ENCODE results near the gene SKA2.
"Not testable (repeated sequence)": the region's sequence is repeated elsewhere in the genome, so short reads cannot be mapped to it uniquely, and the experiment has no call there.

Gene SKA2

DNA sequence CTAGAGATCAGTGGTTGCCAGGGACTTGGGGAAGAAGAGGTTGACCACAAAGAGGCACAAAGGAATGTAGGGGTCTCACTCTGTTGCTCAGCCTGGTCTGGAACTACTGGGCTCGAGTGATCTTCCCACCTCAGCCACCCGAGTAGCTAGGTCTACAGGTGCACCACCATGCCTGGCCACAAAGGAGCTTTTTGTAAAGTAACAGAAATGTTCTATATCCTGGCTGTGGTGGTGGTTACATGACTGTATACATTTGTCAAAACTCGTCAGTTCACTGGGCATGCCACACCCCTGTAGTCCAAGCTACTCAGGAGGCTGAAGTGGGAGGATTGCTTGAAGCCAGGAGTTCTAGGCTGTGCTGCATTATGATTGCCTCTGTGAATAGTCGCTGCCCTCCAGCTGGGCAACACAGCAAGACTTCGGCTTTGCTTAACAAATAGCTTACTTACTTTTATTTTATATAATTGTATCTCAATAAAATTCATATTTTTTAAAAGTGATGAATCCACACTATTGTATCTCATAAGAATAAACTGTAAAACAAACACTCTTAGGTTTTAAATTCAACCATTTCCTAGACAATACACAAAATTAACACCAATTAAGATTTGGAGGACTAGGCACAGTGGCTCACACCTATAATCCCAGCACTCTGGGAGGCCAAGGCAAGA, 5.0 kb downstream of the SKA2 start:
- Histone ChIP-seq H3K4me3 (ENCODE audit: low read depth, low read length) (no peak overlapping the region), H3K27me3 (ENCODE audit: control insufficient read depth, insufficient read depth, low read length) (no peaks in the 10 kb centered on the region), H3K9me3 (ENCODE audit: control insufficient read depth, insufficient read depth, low read length) (no peaks in the 10 kb centered on the region), H3K36me3 (ENCODE audit: control insufficient read depth, insufficient read depth, low read length) (no peaks in the 10 kb centered on the region), H3K4me1 (ENCODE audit: control insufficient read depth, insufficient read depth, low read length) (peaks cover 14% of the 10 kb centered on the region), H3K9ac (ENCODE audit: low read depth, low read length) (no peak overlapping the region)

DNA sequence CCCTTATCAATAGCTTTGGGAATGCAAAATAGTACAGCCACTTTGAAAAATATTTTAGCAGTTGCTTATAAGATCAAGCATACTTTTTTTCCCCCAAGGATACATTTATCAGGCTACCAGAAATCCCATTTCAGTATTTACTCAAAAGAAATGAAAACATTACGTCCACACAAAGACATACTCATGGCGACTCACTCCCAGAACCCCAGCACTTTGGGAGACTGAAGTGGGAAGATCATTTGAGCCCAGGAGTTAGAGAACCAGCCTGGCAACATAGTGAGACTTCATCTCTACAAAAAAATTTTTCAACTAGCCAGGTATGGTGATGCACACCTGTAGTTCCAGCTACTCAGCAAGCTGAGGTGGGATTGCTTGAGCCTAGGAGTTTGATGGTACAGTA, 5.9 kb downstream of the SKA2 start:
- H3K4me3 ChIP-seq (ENCODE audit: low read depth, low read length) = no peak overlapping the region
- H3K4me1 ChIP-seq (ENCODE audit: control insufficient read depth, insufficient read depth, low read length) = peaks cover 14% of the 10 kb centered on the region
- no peaks in the 10 kb centered on the region for H3K36me3 ChIP-seq (ENCODE audit: control insufficient read depth, insufficient read depth, low read length)
- no peak overlapping the region for H3K9ac ChIP-seq (ENCODE audit: low read depth, low read length)
- H3K9me3 ChIP-seq (ENCODE audit: control insufficient read depth, insufficient read depth, low read length) = no peaks in the 10 kb centered on the region
- no peaks in the 10 kb centered on the region for H3K27me3 ChIP-seq (ENCODE audit: control insufficient read depth, insufficient read depth, low read length)

DNA sequence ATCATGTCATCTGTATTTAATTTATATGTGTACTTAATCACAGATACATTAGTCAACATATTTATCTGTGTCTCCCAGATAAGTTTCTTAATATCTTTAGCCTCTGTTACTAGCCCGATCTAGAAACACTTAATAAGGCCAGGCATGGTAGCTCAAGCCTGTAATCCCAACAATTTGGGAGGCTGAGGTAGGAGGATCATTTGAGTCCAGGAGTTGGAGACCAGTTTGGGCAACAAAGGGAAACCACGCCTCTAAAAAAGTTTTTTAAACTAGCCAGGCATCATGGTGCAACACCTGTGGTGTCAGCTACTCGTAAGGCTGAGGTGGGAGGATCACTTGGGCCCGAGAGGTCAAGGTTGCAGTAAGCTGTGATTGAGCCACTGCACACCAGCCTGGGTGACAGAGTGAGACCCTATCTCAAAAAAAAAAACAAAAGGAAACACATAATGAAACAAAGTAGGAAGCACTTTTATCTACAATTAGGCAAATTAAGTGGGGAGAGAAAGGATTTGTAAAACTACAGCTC, 9.4 kb downstream of the SKA2 start:
- Histone ChIP-seq H3K9me3 (ENCODE audit: control insufficient read depth, insufficient read depth, low read length) (no peaks in the 10 kb centered on the region), H3K4me1 (ENCODE audit: control insufficient read depth, insufficient read depth, low read length) (no peaks in the 10 kb centered on the region), H3K9ac (ENCODE audit: low read depth, low read length) (no peak overlapping the region), H3K36me3 (ENCODE audit: control insufficient read depth, insufficient read depth, low read length) (no peaks in the 10 kb centered on the region), H3K27me3 (ENCODE audit: control insufficient read depth, insufficient read depth, low read length) (no peaks in the 10 kb centered on the region), H3K4me3 (ENCODE audit: low read depth, low read length) (no peak overlapping the region)

DNA sequence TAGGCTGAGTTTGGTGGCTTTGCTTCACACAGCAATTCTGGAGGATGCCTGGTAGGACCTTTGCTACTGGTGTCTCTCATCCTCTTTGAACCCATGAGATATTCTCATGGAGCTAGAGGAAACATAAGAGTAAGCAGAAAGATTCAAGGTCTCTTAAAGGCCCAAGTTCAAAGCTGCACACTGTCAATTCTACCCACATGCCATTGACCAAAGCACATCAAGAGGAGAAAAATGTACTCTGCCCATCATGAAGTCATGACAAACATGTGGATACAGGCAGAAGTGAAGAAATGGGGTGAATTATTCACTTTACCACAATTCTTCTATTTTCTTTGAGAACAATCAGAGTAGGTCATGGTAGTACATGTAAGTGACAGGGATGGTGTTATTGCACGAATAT, 13.1 kb downstream of the SKA2 start:
- H3K4me1 ChIP-seq (ENCODE audit: control insufficient read depth, insufficient read depth, low read length) = no peaks in the 10 kb centered on the region
- no peak overlapping the region for H3K4me3 ChIP-seq (ENCODE audit: low read depth, low read length)
- H3K36me3 ChIP-seq (ENCODE audit: control insufficient read depth, insufficient read depth, low read length) = no peaks in the 10 kb centered on the region
- no peaks in the 10 kb centered on the region for H3K27me3 ChIP-seq (ENCODE audit: control insufficient read depth, insufficient read depth, low read length)
- no peaks in the 10 kb centered on the region for H3K9me3 ChIP-seq (ENCODE audit: control insufficient read depth, insufficient read depth, low read length)
- H3K9ac ChIP-seq (ENCODE audit: low read depth, low read length) = no peak overlapping the region

DNA sequence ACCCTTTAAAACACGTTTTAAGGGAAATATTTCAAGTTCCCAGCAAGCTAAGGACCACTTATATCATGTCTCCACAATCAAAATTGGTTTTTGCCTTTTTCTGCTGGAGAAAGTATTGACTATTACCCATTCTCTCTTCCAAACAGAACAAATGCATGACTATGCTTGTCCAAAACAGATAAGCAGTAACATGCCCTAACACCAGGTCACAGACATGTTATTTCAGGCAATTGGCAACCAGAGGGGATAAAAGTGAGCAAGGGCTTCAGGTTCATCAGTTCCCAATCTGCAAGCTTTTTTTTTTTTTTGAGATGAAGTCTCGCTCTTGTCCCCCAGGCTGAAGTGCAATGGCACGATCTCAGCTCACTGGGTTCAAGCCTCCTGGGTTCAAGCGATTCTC, 15.0 kb downstream of the SKA2 start:
- H3K36me3 ChIP-seq (ENCODE audit: control insufficient read depth, insufficient read depth, low read length) = no peaks in the 10 kb centered on the region
- H3K4me1 ChIP-seq (ENCODE audit: control insufficient read depth, insufficient read depth, low read length) = no peaks in the 10 kb centered on the region
- no peak overlapping the region for H3K4me3 ChIP-seq (ENCODE audit: low read depth, low read length)
- H3K9ac ChIP-seq (ENCODE audit: low read depth, low read length) = no peak overlapping the region
- H3K27me3 ChIP-seq (ENCODE audit: control insufficient read depth, insufficient read depth, low read length) = no peaks in the 10 kb centered on the region
- H3K9me3 ChIP-seq (ENCODE audit: control insufficient read depth, insufficient read depth, low read length) = no peaks in the 10 kb centered on the region

DNA sequence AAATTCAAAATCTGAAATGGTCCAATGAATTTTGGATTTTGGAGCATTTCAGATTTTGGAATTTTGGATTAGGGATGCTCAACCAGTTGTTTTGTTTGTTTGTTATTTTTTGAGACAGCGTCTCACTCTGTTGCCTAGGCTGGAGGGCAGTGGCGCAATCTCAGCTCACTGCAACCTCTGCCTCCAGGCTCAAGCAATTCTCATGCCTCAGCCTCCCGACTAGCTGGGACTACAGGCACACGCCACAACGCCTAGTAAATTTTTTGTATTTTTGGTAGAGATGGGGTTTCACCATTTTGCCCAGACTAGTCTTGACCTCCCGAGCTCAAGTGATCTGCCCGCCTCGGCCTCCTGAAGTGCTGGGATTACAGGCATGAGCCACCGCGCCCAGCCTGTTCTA, 16.6 kb downstream of the SKA2 start:
- not testable (repeated sequence) for H3K4me3 ChIP-seq (ENCODE audit: low read depth, low read length); H3K4me1 ChIP-seq (ENCODE audit: control insufficient read depth, insufficient read depth, low read length); H3K36me3 ChIP-seq (ENCODE audit: control insufficient read depth, insufficient read depth, low read length); H3K9ac ChIP-seq (ENCODE audit: low read depth, low read length); H3K27me3 ChIP-seq (ENCODE audit: control insufficient read depth, insufficient read depth, low read length); H3K9me3 ChIP-seq (ENCODE audit: control insufficient read depth, insufficient read depth, low read length)

DNA sequence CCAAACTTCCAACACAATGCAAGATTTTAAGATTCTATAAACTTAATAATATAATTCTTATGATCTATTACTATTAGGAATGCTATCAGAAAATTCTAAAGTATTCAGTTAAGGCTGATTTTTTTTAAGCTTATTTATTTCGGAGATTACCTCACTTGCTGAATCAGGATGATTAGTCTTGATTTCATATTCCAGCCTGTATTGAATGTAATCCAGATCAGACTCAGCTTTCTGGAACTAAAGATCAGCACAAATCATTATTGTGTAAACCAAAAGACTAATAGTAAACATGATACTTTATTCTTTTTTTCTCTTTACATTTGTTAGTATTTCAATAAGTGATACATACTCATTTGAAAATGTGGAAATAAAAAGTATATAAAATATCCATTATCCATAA, 23.9 kb downstream of the SKA2 start:
- Histone ChIP-seq H3K27me3 (ENCODE audit: control insufficient read depth, insufficient read depth, low read length) (no peaks in the 10 kb centered on the region), H3K4me1 (ENCODE audit: control insufficient read depth, insufficient read depth, low read length) (no peaks in the 10 kb centered on the region), H3K9ac (ENCODE audit: low read depth, low read length) (no peak overlapping the region), H3K9me3 (ENCODE audit: control insufficient read depth, insufficient read depth, low read length) (no peaks in the 10 kb centered on the region), H3K4me3 (ENCODE audit: low read depth, low read length) (no peak overlapping the region), H3K36me3 (ENCODE audit: control insufficient read depth, insufficient read depth, low read length) (no peaks in the 10 kb centered on the region)

DNA sequence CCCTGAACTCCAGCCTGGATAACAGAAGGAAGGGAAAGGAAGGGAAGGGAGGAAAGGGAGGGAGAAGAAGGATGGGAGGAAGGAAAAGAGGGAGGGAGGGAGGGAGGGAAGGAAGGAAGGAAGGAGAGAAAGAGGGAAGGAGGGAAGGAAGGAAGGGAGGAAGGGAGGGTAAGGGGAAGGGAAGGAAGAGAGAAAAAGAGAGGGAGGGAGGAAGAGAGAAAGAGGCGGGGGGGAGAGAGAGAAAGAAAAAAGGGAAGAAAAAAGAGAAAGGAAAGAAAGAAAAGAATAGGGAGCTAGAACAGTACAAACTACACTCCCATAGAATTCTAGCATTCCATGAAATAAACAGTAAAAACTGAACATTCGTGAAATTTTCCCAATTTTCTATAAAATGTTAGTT, 25.2 kb downstream of the SKA2 start:
- Histone ChIP-seq H3K9ac (ENCODE audit: low read depth, low read length) (no peak overlapping the region), H3K4me1 (ENCODE audit: control insufficient read depth, insufficient read depth, low read length) (no peaks in the 10 kb centered on the region), H3K27me3 (ENCODE audit: control insufficient read depth, insufficient read depth, low read length) (no peaks in the 10 kb centered on the region), H3K9me3 (ENCODE audit: control insufficient read depth, insufficient read depth, low read length) (no peaks in the 10 kb centered on the region), H3K4me3 (ENCODE audit: low read depth, low read length) (no peak overlapping the region), H3K36me3 (ENCODE audit: control insufficient read depth, insufficient read depth, low read length) (no peaks in the 10 kb centered on the region)

DNA sequence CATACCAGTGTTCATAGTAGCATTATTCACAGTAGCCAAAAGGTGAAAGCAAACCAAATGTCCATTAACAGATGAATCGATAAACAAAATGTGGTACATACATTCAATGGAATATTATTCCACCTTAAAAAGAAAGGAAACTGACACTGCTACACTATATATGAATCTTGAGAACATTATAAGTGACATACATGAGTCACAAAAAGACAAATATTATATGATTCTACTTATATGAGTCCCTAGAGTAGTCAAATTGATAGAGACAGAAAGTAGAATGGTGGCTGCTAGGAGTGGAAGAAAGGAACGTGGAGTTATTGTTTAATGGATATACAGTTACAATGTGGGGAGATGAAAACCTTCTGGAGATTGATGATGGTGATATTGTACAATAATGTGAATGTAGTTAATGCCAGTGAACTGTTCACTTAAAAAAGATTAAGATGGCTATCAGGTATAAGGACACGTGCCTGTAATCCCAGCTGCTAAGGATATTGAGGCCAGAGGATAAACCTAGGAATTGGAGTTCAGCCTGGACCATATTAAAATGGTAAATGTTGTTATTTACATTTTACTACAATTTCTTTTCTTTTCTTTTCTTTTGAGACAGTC, 28.1 kb downstream of the SKA2 start:
- no peaks in the 10 kb centered on the region for H3K36me3 ChIP-seq (ENCODE audit: control insufficient read depth, insufficient read depth, low read length)

DNA sequence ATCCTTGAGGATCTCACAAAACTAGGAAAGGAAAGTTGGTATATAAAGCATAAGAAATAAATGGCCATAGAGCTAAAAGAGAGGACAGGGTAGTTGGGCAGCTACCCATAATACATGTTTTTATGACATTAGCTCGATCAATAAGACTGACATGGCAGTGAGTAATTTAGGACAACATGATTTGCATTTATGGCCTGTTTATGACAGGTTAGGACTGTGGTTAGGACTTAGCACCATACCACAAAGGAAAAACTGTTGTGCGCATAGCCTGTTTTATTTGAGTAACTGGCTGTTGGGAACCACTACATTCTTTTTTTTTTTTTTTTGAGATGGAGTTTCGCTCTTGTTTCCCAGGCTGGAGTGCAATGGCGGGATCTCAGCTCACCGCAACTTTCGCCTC, 30.3 kb downstream of the SKA2 start:
- no peaks in the 10 kb centered on the region for H3K9me3 ChIP-seq (ENCODE audit: control insufficient read depth, insufficient read depth, low read length)
- no peaks in the 10 kb centered on the region for H3K36me3 ChIP-seq (ENCODE audit: control insufficient read depth, insufficient read depth, low read length)
- no peak overlapping the region for H3K4me3 ChIP-seq (ENCODE audit: low read depth, low read length)
- H3K4me1 ChIP-seq (ENCODE audit: control insufficient read depth, insufficient read depth, low read length) = no peaks in the 10 kb centered on the region
- H3K27me3 ChIP-seq (ENCODE audit: control insufficient read depth, insufficient read depth, low read length) = no peaks in the 10 kb centered on the region
- H3K9ac ChIP-seq (ENCODE audit: low read depth, low read length) = no peak overlapping the region

More for the DNA sequence above, 28.1 kb downstream of the SKA2 start:
- Histone ChIP-seq H3K9ac (ENCODE audit: low read depth, low read length) (no peak overlapping the region), H3K4me3 (ENCODE audit: low read depth, low read length) (no peak overlapping the region), H3K4me1 (ENCODE audit: control insufficient read depth, insufficient read depth, low read length) (no peaks in the 10 kb centered on the region), H3K27me3 (ENCODE audit: control insufficient read depth, insufficient read depth, low read length) (no peaks in the 10 kb centered on the region), H3K9me3 (ENCODE audit: control insufficient read depth, insufficient read depth, low read length) (no peaks in the 10 kb centered on the region)

DNA sequence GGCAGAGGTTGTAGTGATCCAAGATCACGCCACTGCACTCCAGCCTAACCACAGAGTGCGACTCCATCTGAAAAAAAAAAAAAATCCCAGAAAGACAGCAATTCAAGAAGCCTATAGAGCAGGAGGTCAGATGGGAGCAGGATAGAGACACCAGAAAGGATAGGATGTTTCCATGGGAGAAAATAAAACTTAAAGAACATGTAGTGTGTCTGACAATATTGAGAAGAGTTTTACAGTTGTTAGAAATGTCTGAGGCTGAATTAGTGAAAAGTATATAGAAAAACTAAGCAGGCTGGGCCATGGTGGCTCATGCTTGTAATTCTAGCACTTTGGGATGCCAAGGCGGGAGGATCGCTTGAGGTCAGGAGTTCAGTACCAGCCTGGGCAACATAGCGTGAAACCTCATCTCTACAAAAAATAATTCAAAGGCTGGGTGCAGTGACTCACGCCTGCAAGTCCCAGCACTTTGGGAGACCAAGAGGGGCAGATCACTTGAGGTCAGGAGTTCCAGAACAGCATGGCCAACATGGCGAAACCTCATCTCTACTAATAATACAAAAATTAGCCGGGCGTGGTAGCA, 33.0 kb downstream of the SKA2 start:
- Histone ChIP-seq H3K27me3 (ENCODE audit: control insufficient read depth, insufficient read depth, low read length) (no peaks in the 10 kb centered on the region), H3K9ac (ENCODE audit: low read depth, low read length) (no peak overlapping the region), H3K9me3 (ENCODE audit: control insufficient read depth, insufficient read depth, low read length) (no peaks in the 10 kb centered on the region), H3K36me3 (ENCODE audit: control insufficient read depth, insufficient read depth, low read length) (no peaks in the 10 kb centered on the region), H3K4me1 (ENCODE audit: control insufficient read depth, insufficient read depth, low read length) (no peaks in the 10 kb centered on the region), H3K4me3 (ENCODE audit: low read depth, low read length) (no peak overlapping the region)

DNA sequence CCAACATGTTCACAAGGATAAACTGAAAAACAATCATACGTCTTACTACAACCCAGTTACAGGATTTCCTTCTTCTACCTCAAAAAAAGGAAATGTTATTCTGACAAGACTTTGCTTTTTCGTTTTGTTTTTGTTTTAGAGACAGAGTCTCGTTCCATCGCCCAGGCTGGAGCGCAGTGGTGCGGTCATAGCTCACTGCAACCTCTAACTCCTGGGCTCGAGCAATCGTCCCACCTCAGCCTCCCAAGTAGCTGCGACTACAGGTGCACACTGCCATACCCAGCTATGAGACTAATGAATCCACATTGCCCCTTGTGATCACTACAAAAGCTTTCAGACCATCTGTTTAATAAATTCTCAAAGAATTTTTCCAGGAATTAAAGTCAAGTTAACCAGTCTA, 39.5 kb downstream of the SKA2 start:
- no peaks in the 10 kb centered on the region for H3K36me3 ChIP-seq (ENCODE audit: control insufficient read depth, insufficient read depth, low read length)
- H3K4me3 ChIP-seq (ENCODE audit: low read depth, low read length) = no peak overlapping the region
- H3K4me1 ChIP-seq (ENCODE audit: control insufficient read depth, insufficient read depth, low read length) = no peaks in the 10 kb centered on the region
- no peak overlapping the region for H3K9ac ChIP-seq (ENCODE audit: low read depth, low read length)
- H3K27me3 ChIP-seq (ENCODE audit: control insufficient read depth, insufficient read depth, low read length) = no peaks in the 10 kb centered on the region
- no peaks in the 10 kb centered on the region for H3K9me3 ChIP-seq (ENCODE audit: control insufficient read depth, insufficient read depth, low read length)
